ENCODE measurements around the gene CNTN4.

- TF ChIP-seq CTCF (IDR thresholded peaks at IDR 0.05) (no peak), EZH2phosphoT487 (IDR thresholded peaks at IDR 0.05) (no peak)
Measured at GRCh38 chr3:2484162-2485026, 385.7 kb downstream of the CNTN4 start.
